8988T (cell line): ENCODE results near the gene SLC48A1.
"Not testable (repeated sequence)": the region's sequence is repeated elsewhere in the genome, so short reads cannot be mapped to it uniquely, and the experiment has no call there.

Experiments used
- DNase-seq: peaks from one replicate; pipeline ENCODE4 v3.0.0; 2011

The SLC48A1 gene

GRCh38 chr12:47813511-47814196, 40.6 kb downstream of the SLC48A1 start:
- peak; percentile 54 for DNase-seq

- no peak for DNase-seq
Observed at GRCh38 chr12:47814539-47815170, 41.6 kb downstream of the SLC48A1 start.

- not testable (repeated sequence) for DNase-seq
Observed at GRCh38 chr12:47815447-47815846, 42.4 kb downstream of the SLC48A1 start.

- DNase-seq, result no peak
Observed at GRCh38 chr12:47816403-47817271, 43.6 kb downstream of the SLC48A1 start.

GRCh38 chr12:47817272-47818006, 44.4 kb downstream of the SLC48A1 start:
- peak; percentile 64 for DNase-seq

GRCh38 chr12:47818007-47818376, 45.0 kb downstream of the SLC48A1 start:
- DNase-seq, result no peak

- peak; percentile 58 for DNase-seq
Observed at GRCh38 chr12:47818467-47819137, 45.6 kb downstream of the SLC48A1 start.

GRCh38 chr12:47819138-47819895, 46.3 kb downstream of the SLC48A1 start:
- no peak for DNase-seq

- DNase-seq, result peak; percentile 95
Observed at GRCh38 chr12:47819896-47820630, 47.0 kb downstream of the SLC48A1 start, which contains the start of gene HDAC7. HDAC7 (minus strand) TSS chr12:47819903; CDS start chr12:47819785, 118 bp downstream.

- peak; percentile 96 for DNase-seq
Observed at GRCh38 chr12:47820631-47821345, 47.8 kb downstream of the SLC48A1 start.

- no peak for DNase-seq
Observed at GRCh38 chr12:47821346-47821706, 48.3 kb downstream of the SLC48A1 start.

- DNase-seq, result no peak
Observed at GRCh38 chr12:47822401-47822800, 49.4 kb downstream of the SLC48A1 start.

- no peak for DNase-seq
Observed at GRCh38 chr12:47822863-47823262, 49.8 kb downstream of the SLC48A1 start.

- DNase-seq, result no peak
Observed at GRCh38 chr12:47823422-47824086, 50.5 kb downstream of the SLC48A1 start.

- no peak for DNase-seq
Observed at GRCh38 chr12:47824198-47824597, 51.2 kb downstream of the SLC48A1 start.

GRCh38 chr12:47824635-47825034, 51.6 kb downstream of the SLC48A1 start:
- DNase-seq, result no peak

- no peak for DNase-seq
Observed at GRCh38 chr12:47825173-47825639, 52.2 kb downstream of the SLC48A1 start.

- DNase-seq, result no peak
Observed at GRCh38 chr12:47828008-47828975, 55.3 kb downstream of the SLC48A1 start.
